ENCODE measurements around the gene NOD1.
"Not testable (repeated sequence)": the region's sequence is repeated elsewhere in the genome, so short reads cannot be mapped to it uniquely, and the experiment has no call there.

NOD1 gene

GRCh38 chr7:30478349-30479201 is at the start of gene NOD1:
NOD1 (minus strand) TSS chr7:30478784; CDS start chr7:30456921, 21,863 bp downstream.
- Histone ChIP-seq H3K27me3 (ENCODE audit: control insufficient read depth in 2 of 2, insufficient read depth in 2 of 2, low read length in 2 of 2) (no peaks in the 10 kb centered on the region), H3K36me3 (ENCODE audit: control insufficient read depth in 2 of 2, insufficient read depth in 2 of 2, low read length in 2 of 2) (no peaks in the 10 kb centered on the region), H3K27ac (ENCODE audit: low read depth in 2 of 2, low read length in 2 of 2) (peak within 1 kb of the TSS; percentile 92 to 96), H3K9me3 (ENCODE audit: control insufficient read depth in 2 of 2, low read length in 2 of 2) (no peaks in the 10 kb centered on the region), H3K9ac (ENCODE audit: low read depth in 1 of 2, low read length in 2 of 2) (peak within 1 kb of the TSS; percentile 82 to 85), H3K4me3 (ENCODE audit: low read length in 2 of 2) (peak within 1 kb of the TSS; percentile 73 to 91), H3K4me1 (ENCODE audit: control insufficient read depth in 2 of 2, insufficient read depth in 2 of 2, low read length in 2 of 2) (peaks cover 24 to 25% of the 10 kb centered on the region in 2 donors)

DNA sequence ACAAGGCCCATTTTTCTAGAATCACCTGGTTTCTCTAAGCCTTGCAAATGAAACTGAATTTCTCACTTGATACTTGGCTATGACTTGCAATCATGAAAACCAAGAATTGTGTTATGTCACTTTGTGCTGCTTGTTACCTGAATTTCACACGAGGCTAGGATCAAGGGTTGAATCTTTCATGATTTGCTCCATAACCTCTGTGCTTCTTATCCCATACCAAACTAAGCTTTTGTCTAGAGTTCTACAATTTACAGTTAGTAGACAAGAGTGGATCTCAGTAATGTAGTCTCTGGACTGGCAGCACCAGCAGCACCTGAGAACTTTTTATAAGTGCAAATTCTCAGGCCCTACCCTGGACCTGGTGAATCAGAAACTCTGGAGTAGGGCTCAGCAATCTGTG is 48.7 kb upstream of the NOD1 start:
- H3K9me3 ChIP-seq (ENCODE audit: control insufficient read depth in 2 of 2, low read length in 2 of 2); H3K4me3 ChIP-seq (ENCODE audit: low read length in 2 of 2); H3K27ac ChIP-seq (ENCODE audit: low read depth in 2 of 2, low read length in 2 of 2); H3K9ac ChIP-seq (ENCODE audit: low read depth in 1 of 2, low read length in 2 of 2); H3K4me1 ChIP-seq (ENCODE audit: control insufficient read depth in 2 of 2, insufficient read depth in 2 of 2, low read length in 2 of 2); H3K27me3 ChIP-seq (ENCODE audit: control insufficient read depth in 2 of 2, insufficient read depth in 2 of 2, low read length in 2 of 2); H3K36me3 ChIP-seq (ENCODE audit: control insufficient read depth in 2 of 2, insufficient read depth in 2 of 2, low read length in 2 of 2): not testable (repeated sequence)

DNA sequence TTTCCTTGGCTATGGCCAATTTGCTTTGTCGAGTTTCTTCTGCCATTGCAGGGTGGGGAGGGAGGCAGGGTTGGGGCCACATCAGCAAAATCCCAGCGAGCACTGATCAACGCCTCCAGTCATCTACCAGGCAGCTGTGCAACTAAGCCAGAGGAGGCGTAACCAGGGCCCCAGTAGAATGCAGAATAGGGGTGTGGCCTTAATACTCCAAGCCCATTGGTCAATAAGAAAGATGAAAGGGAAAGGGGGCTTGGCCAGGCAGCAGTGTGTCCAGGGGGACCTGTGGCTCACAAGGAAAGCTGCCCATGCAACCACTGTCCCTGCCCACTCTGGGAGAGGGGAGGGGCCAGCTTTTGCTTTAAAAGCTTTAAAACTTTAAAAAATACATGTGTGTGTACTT is 47.6 kb upstream of the NOD1 start:
- Histone ChIP-seq H3K27ac (ENCODE audit: low read depth in 2 of 2, low read length in 2 of 2) (no peak overlapping the region), H3K27me3 (ENCODE audit: control insufficient read depth in 2 of 2, insufficient read depth in 2 of 2, low read length in 2 of 2) (no peaks in the 10 kb centered on the region), H3K9ac (ENCODE audit: low read depth in 1 of 2, low read length in 2 of 2) (no peak overlapping the region), H3K4me1 (ENCODE audit: control insufficient read depth in 2 of 2, insufficient read depth in 2 of 2, low read length in 2 of 2) (peaks cover 0 to 15% of the 10 kb centered on the region in 2 donors), H3K9me3 (ENCODE audit: control insufficient read depth in 2 of 2, low read length in 2 of 2) (no peaks in the 10 kb centered on the region), H3K36me3 (ENCODE audit: control insufficient read depth in 2 of 2, insufficient read depth in 2 of 2, low read length in 2 of 2) (no peaks in the 10 kb centered on the region), H3K4me3 (ENCODE audit: low read length in 2 of 2) (no peak overlapping the region)

DNA sequence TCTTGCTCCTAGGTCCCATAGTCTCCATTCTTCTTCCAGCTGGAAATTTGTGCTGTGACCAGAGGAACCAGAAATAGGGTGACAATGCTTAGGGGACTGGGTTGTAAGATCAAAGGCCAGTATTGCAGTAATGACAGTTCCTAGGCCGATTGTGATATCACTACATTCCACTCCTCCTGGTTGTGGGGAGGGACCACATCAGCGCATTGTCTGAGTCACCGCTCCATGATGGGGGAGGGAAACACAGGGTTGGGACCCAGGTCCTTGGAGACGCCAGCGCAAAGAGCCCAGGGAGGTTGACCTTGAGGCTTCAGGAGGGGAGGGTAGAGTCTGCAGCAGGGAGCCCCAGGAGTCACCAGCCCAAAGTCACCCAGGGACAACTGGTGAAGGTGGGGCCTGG is 46.8 kb upstream of the NOD1 start:
- H3K4me3 ChIP-seq (ENCODE audit: low read length in 2 of 2): no peak overlapping the region

GRCh38 chr7:30524545-30524944 is 46.0 kb upstream of the NOD1 start:
- Histone ChIP-seq H3K36me3 (ENCODE audit: control insufficient read depth in 2 of 2, insufficient read depth in 2 of 2, low read length in 2 of 2) (no peaks in the 10 kb centered on the region), H3K9me3 (ENCODE audit: control insufficient read depth in 2 of 2, low read length in 2 of 2) (no peaks in the 10 kb centered on the region), H3K9ac (ENCODE audit: low read depth in 1 of 2, low read length in 2 of 2) (no peak overlapping the region), H3K4me3 (ENCODE audit: low read length in 2 of 2) (no peak overlapping the region), H3K27ac (ENCODE audit: low read depth in 2 of 2, low read length in 2 of 2) (no peak overlapping the region), H3K4me1 (ENCODE audit: control insufficient read depth in 2 of 2, insufficient read depth in 2 of 2, low read length in 2 of 2) (peaks cover 0 to 21% of the 10 kb centered on the region in 2 donors), H3K27me3 (ENCODE audit: control insufficient read depth in 2 of 2, insufficient read depth in 2 of 2, low read length in 2 of 2) (no peaks in the 10 kb centered on the region)

More for the DNA sequence above, 46.8 kb upstream of the NOD1 start:
- Histone ChIP-seq H3K4me1 (ENCODE audit: control insufficient read depth in 2 of 2, insufficient read depth in 2 of 2, low read length in 2 of 2) (peaks cover 0 to 19% of the 10 kb centered on the region in 2 donors), H3K9me3 (ENCODE audit: control insufficient read depth in 2 of 2, low read length in 2 of 2) (no peaks in the 10 kb centered on the region), H3K36me3 (ENCODE audit: control insufficient read depth in 2 of 2, insufficient read depth in 2 of 2, low read length in 2 of 2) (no peaks in the 10 kb centered on the region), H3K27ac (ENCODE audit: low read depth in 2 of 2, low read length in 2 of 2) (no peak overlapping the region), H3K27me3 (ENCODE audit: control insufficient read depth in 2 of 2, insufficient read depth in 2 of 2, low read length in 2 of 2) (no peaks in the 10 kb centered on the region), H3K9ac (ENCODE audit: low read depth in 1 of 2, low read length in 2 of 2) (no peak overlapping the region)

DNA sequence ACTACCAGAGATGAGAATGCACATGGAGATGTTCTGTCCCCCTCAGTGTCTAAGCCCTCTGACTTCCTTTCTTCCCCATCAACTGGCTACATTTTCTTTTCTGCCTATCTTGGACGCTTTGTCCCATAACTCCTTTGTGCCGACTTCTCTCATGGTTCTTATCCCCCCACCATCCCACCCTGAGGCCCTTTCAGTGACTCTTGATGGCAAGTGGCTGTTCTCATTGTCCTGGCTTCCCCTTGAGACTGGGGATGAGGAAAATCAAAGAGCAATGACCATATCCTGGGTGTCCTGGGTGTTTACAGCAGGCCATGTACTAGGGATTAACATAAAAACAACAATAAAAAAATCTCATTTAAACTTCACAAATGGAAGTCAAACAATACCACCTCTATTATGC is 44.9 kb upstream of the NOD1 start:
- Histone ChIP-seq H3K4me1 (ENCODE audit: control insufficient read depth in 2 of 2, insufficient read depth in 2 of 2, low read length in 2 of 2) (peaks cover 3 to 21% of the 10 kb centered on the region in 2 donors), H3K27ac (ENCODE audit: low read depth in 2 of 2, low read length in 2 of 2) (no peak overlapping the region), H3K27me3 (ENCODE audit: control insufficient read depth in 2 of 2, insufficient read depth in 2 of 2, low read length in 2 of 2) (no peaks in the 10 kb centered on the region), H3K36me3 (ENCODE audit: control insufficient read depth in 2 of 2, insufficient read depth in 2 of 2, low read length in 2 of 2) (no peaks in the 10 kb centered on the region), H3K9me3 (ENCODE audit: control insufficient read depth in 2 of 2, low read length in 2 of 2) (no peaks in the 10 kb centered on the region), H3K9ac (ENCODE audit: low read depth in 1 of 2, low read length in 2 of 2) (no peak overlapping the region), H3K4me3 (ENCODE audit: low read length in 2 of 2) (no peak overlapping the region)

- Histone ChIP-seq H3K9ac (ENCODE audit: low read depth in 1 of 2, low read length in 2 of 2) (no peak overlapping the region), H3K27me3 (ENCODE audit: control insufficient read depth in 2 of 2, insufficient read depth in 2 of 2, low read length in 2 of 2) (no peaks in the 10 kb centered on the region), H3K9me3 (ENCODE audit: control insufficient read depth in 2 of 2, low read length in 2 of 2) (no peaks in the 10 kb centered on the region), H3K36me3 (ENCODE audit: control insufficient read depth in 2 of 2, insufficient read depth in 2 of 2, low read length in 2 of 2) (no peaks in the 10 kb centered on the region), H3K4me3 (ENCODE audit: low read length in 2 of 2) (no peak overlapping the region), H3K4me1 (ENCODE audit: control insufficient read depth in 2 of 2, insufficient read depth in 2 of 2, low read length in 2 of 2) (peaks cover 3 to 21% of the 10 kb centered on the region in 2 donors), H3K27ac (ENCODE audit: low read depth in 2 of 2, low read length in 2 of 2) (no peak overlapping the region)
Measured at GRCh38 chr7:30522159-30522558, 43.6 kb upstream of the NOD1 start.

DNA sequence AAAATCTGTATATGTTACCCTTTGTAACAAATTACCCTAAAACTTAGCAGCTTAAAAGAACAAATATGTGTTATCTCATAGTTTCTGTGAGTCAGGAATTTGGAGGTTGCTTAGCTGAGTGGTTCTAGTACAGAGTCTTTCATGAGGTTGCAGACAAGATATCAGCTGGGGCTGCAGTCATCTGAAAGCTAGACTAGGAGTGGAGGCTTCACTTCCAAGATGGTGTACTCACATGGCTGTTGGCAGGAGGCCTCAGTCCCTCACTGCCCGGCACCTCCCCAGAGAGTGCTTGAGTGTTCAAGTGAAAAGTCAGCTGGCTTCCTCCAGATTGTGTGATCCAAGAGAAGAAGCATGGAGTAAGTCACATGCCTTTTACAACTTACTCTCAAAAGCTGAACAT is 42.9 kb upstream of the NOD1 start:
- Histone ChIP-seq H3K27ac (ENCODE audit: low read depth in 2 of 2, low read length in 2 of 2) (no peak overlapping the region), H3K9ac (ENCODE audit: low read depth in 1 of 2, low read length in 2 of 2) (no peak overlapping the region), H3K27me3 (ENCODE audit: control insufficient read depth in 2 of 2, insufficient read depth in 2 of 2, low read length in 2 of 2) (no peaks in the 10 kb centered on the region), H3K4me3 (ENCODE audit: low read length in 2 of 2) (no peak overlapping the region), H3K36me3 (ENCODE audit: control insufficient read depth in 2 of 2, insufficient read depth in 2 of 2, low read length in 2 of 2) (no peaks in the 10 kb centered on the region), H3K9me3 (ENCODE audit: control insufficient read depth in 2 of 2, low read length in 2 of 2) (no peaks in the 10 kb centered on the region), H3K4me1 (ENCODE audit: control insufficient read depth in 2 of 2, insufficient read depth in 2 of 2, low read length in 2 of 2) (peaks cover 3 to 21% of the 10 kb centered on the region in 2 donors)

- Histone ChIP-seq H3K9ac (ENCODE audit: low read depth in 1 of 2, low read length in 2 of 2) (no peak overlapping the region), H3K36me3 (ENCODE audit: control insufficient read depth in 2 of 2, insufficient read depth in 2 of 2, low read length in 2 of 2) (no peaks in the 10 kb centered on the region), H3K27ac (ENCODE audit: low read depth in 2 of 2, low read length in 2 of 2) (no peak overlapping the region), H3K4me1 (ENCODE audit: control insufficient read depth in 2 of 2, insufficient read depth in 2 of 2, low read length in 2 of 2) (peaks cover 3 to 18% of the 10 kb centered on the region in 2 donors), H3K9me3 (ENCODE audit: control insufficient read depth in 2 of 2, low read length in 2 of 2) (no peaks in the 10 kb centered on the region), H3K4me3 (ENCODE audit: low read length in 2 of 2) (no peak overlapping the region), H3K27me3 (ENCODE audit: control insufficient read depth in 2 of 2, insufficient read depth in 2 of 2, low read length in 2 of 2) (no peaks in the 10 kb centered on the region)
Measured at GRCh38 chr7:30519122-30519521, 40.5 kb upstream of the NOD1 start.

- Histone ChIP-seq H3K36me3 (ENCODE audit: control insufficient read depth in 2 of 2, insufficient read depth in 2 of 2, low read length in 2 of 2) (no peaks in the 10 kb centered on the region), H3K4me3 (ENCODE audit: low read length in 2 of 2) (no peak overlapping the region), H3K27ac (ENCODE audit: low read depth in 2 of 2, low read length in 2 of 2) (no peak overlapping the region), H3K9ac (ENCODE audit: low read depth in 1 of 2, low read length in 2 of 2) (no peak overlapping the region), H3K4me1 (ENCODE audit: control insufficient read depth in 2 of 2, insufficient read depth in 2 of 2, low read length in 2 of 2) (peaks cover 3% of the 10 kb centered on the region in 2 donors), H3K9me3 (ENCODE audit: control insufficient read depth in 2 of 2, low read length in 2 of 2) (no peaks in the 10 kb centered on the region), H3K27me3 (ENCODE audit: control insufficient read depth in 2 of 2, insufficient read depth in 2 of 2, low read length in 2 of 2) (no peaks in the 10 kb centered on the region)
Measured at GRCh38 chr7:30515761-30516160, 37.2 kb upstream of the NOD1 start.
